ENCODE data around the gene ZSCAN9.

ZSCAN9 gene

DNA sequence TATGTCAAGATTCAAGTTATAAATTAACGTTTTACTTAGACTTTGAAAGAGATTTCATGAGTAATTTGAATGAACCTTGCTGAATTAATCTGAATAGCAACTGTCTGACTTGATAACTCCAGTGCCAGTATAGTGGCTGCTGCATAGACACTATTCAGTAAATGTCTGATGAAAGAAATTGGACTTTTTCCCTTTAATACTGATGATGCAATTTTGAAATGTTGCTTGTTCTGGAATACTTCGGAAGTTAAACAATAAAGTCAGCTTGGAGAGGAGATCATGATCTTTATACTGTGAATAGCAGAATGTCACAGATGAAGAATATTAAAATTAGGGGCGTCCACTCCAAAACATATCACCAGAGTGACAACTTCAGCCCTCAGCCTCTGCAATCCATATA, 52.7 kb downstream of the ZSCAN9 start:
- Histone ChIP-seq H3K4me3 (ENCODE audit: low read length) (no peak overlapping the region), H3K4me2 (ENCODE audit: low read length) (no peak overlapping the region), H3K36me3 (ENCODE audit: control insufficient read depth, low read length) (peaks cover 18% of the 10 kb centered on the region), H3K79me2 (ENCODE audit: control insufficient read depth, low read length) (peaks cover 8% of the 10 kb centered on the region), H3K9me2 (replicated peaks; ENCODE audit: control insufficient read depth, low read length) (no peaks in the 10 kb centered on the region), H3K27me3 (ENCODE audit: control insufficient read depth, low read length) (no peaks in the 10 kb centered on the region), H4K20me1 (ENCODE audit: control insufficient read depth, insufficient read depth, low read depth, low read length) (no peaks in the 10 kb centered on the region), H3K4me1 (ENCODE audit: control insufficient read depth, low read length) (peaks cover 13% of the 10 kb centered on the region), H3F3A (ENCODE audit: control insufficient read depth, insufficient read depth) (no peaks in the 10 kb centered on the region), H3K9me3 (ENCODE audit: control insufficient read depth, insufficient read depth, low read length) (no peaks in the 10 kb centered on the region), H3K27ac (ENCODE audit: low read depth, low read length) (no peak overlapping the region)
- TF ChIP-seq CTCF (IDR thresholded peaks at IDR 0.05; ENCODE audit: low read depth, low read length, poor library complexity, severe bottlenecking) (no peak), EZH2phosphoT487 (IDR thresholded peaks at IDR 0.05; ENCODE audit: borderline replicate concordance, low read length) (no peak)

- Histone ChIP-seq H3K9me3 (ENCODE audit: control insufficient read depth, insufficient read depth, low read length) (no peaks in the 10 kb centered on the region), H3K4me3 (ENCODE audit: low read length) (peak overlapping the region; percentile 80), H3K4me2 (ENCODE audit: low read length) (peak overlapping the region; percentile 92), H4K20me1 (ENCODE audit: control insufficient read depth, insufficient read depth, low read depth, low read length) (no peaks in the 10 kb centered on the region), H3K27me3 (ENCODE audit: control insufficient read depth, low read length) (no peaks in the 10 kb centered on the region), H3K79me2 (ENCODE audit: control insufficient read depth, low read length) (peaks cover 8% of the 10 kb centered on the region), H3K9me2 (replicated peaks; ENCODE audit: control insufficient read depth, low read length) (no peaks in the 10 kb centered on the region), H3F3A (ENCODE audit: control insufficient read depth, insufficient read depth) (no peaks in the 10 kb centered on the region), H3K36me3 (ENCODE audit: control insufficient read depth, low read length) (peaks cover 13% of the 10 kb centered on the region), H3K27ac (ENCODE audit: low read depth, low read length) (no peak overlapping the region), H3K4me1 (ENCODE audit: control insufficient read depth, low read length) (peaks cover 13% of the 10 kb centered on the region)
- TF ChIP-seq EZH2phosphoT487 (IDR thresholded peaks at IDR 0.05; ENCODE audit: borderline replicate concordance, low read length): no peak
- no peak for TF ChIP-seq CTCF (IDR thresholded peaks at IDR 0.05; ENCODE audit: low read depth, low read length, poor library complexity, severe bottlenecking)
Measured at GRCh38 chr6:28280595-28281287, 55.7 kb downstream of the ZSCAN9 start.

GRCh38 chr6:28281288-28282064, 56.4 kb downstream of the ZSCAN9 start, which contains the start of gene PGBD1:
TSS of gene PGBD1 (plus strand) at chr6:28281572. CDS start at chr6:28283814, 2,242 bp downstream.
- H3K4me1 ChIP-seq (ENCODE audit: control insufficient read depth, low read length): peaks cover 13% of the 10 kb centered on the region
- peaks cover 12% of the 10 kb centered on the region for H3K36me3 ChIP-seq (ENCODE audit: control insufficient read depth, low read length)
- no peak for TF ChIP-seq EZH2phosphoT487 (IDR thresholded peaks at IDR 0.05; ENCODE audit: borderline replicate concordance, low read length)
- TF ChIP-seq CTCF (IDR thresholded peaks at IDR 0.05; ENCODE audit: low read depth, low read length, poor library complexity, severe bottlenecking): no peak
- no peaks in the 10 kb centered on the region for H3K27me3 ChIP-seq (ENCODE audit: control insufficient read depth, low read length)
- H3K9me3 ChIP-seq (ENCODE audit: control insufficient read depth, insufficient read depth, low read length): no peaks in the 10 kb centered on the region
- H3K4me2 ChIP-seq (ENCODE audit: low read length): peak within 1 kb of the TSS; percentile 92
- peak within 1 kb of the TSS; percentile 80 for H3K4me3 ChIP-seq (ENCODE audit: low read length)
- H3K79me2 ChIP-seq (ENCODE audit: control insufficient read depth, low read length): peaks cover 8% of the 10 kb centered on the region
- H3K9me2 ChIP-seq (replicated peaks; ENCODE audit: control insufficient read depth, low read length): no peaks in the 10 kb centered on the region
- no peaks in the 10 kb centered on the region for H4K20me1 ChIP-seq (ENCODE audit: control insufficient read depth, insufficient read depth, low read depth, low read length)
- H3K27ac ChIP-seq (ENCODE audit: low read depth, low read length): no peak within 1 kb of the TSS
- H3F3A ChIP-seq (ENCODE audit: control insufficient read depth, insufficient read depth): no peaks in the 10 kb centered on the region
